ENCODE data around the gene SHISA6. TPM values are rescaled to one million over a fixed set of nuclear protein-coding genes. Genes with fewer than 3 reads are reported as not detected.

SHISA6 gene
- total RNA-seq, 4 donors from 2014 or later, result 0.14 to 4.2 (median 0.32) TPM; not detected in 1

- no peak overlapping the region for H3K27ac ChIP-seq
- no peaks in the 10 kb centered on the region for H3K4me1 ChIP-seq
- intact Hi-C loops (cut with DNase I; ENCODE audit: low total_unique reads) (no loop called here), in situ Hi-C loops (cut with MboI; ENCODE audit: low pct_ligation_motif_present in 1 of 4, low pct_unique_long_range_greater_than_20kb in 1 of 4, low sequenced_read_pairs in 3 of 4) (loop anchor here in 1 of 4 donors (10.0 kb wide), 1 partner anchor 61 kb away; no protein-coding TSS in a partner anchor)
- no peak for DNase-seq
- H3K4me3 ChIP-seq, result no peak overlapping the region
- WGBS, 2 donors (ENCODE audit: low coverage in 1 of 2), result 92% methylated on average over 1 of the region's 1 CpG; no CpG with 5 or more reads in 1 of the 2 donors
- TF ChIP-seq POLR2A (IDR thresholded peaks at IDR 0.05) (no peak), CTCF (IDR thresholded peaks at IDR 0.05) (no peak), EP300 (IDR thresholded peaks at IDR 0.05; ENCODE audit: low read depth) (no peak), POLR2AphosphoS5 (IDR thresholded peaks at IDR 0.05) (no peak)
- H3K36me3 ChIP-seq, result no peaks in the 10 kb centered on the region
- H3K27me3 ChIP-seq, result no peaks in the 10 kb centered on the region
- no peaks in the 10 kb centered on the region for H3K9me3 ChIP-seq
Measured at GRCh38 chr17:11554042-11554441, 313.0 kb downstream of the SHISA6 start.

GRCh38 chr17:11554542-11554941 lies 313.5 kb downstream of the SHISA6 start:
- Histone ChIP-seq H3K36me3 (no peaks in the 10 kb centered on the region), H3K4me3 (no peak overlapping the region), H3K4me1 (no peaks in the 10 kb centered on the region), H3K27me3 (no peaks in the 10 kb centered on the region), H3K9me3 (no peaks in the 10 kb centered on the region), H3K27ac (no peak overlapping the region)
- WGBS, 2 donors (ENCODE audit: low coverage in 1 of 2), result 84 to 87% methylated on average over 5 of the region's 5 CpGs
- TF ChIP-seq POLR2A (IDR thresholded peaks at IDR 0.05) (no peak), POLR2AphosphoS5 (IDR thresholded peaks at IDR 0.05) (no peak), CTCF (IDR thresholded peaks at IDR 0.05) (no peak), EP300 (IDR thresholded peaks at IDR 0.05; ENCODE audit: low read depth) (no peak)
- DNase-seq, result no peak
- intact Hi-C loops (cut with DNase I; ENCODE audit: low total_unique reads), result no loop called here
- in situ Hi-C loops (cut with MboI; ENCODE audit: low pct_ligation_motif_present in 1 of 4, low pct_unique_long_range_greater_than_20kb in 1 of 4, low sequenced_read_pairs in 3 of 4), result loop anchor here in 1 of 4 donors (10.0 kb wide), 1 partner anchor 60 kb away; no protein-coding TSS in a partner anchor

GRCh38 chr17:11555530-11555929 lies 314.5 kb downstream of the SHISA6 start:
- H3K27ac ChIP-seq, result no peak overlapping the region
- H3K27me3 ChIP-seq, result no peaks in the 10 kb centered on the region
- DNase-seq, result no peak
- no peaks in the 10 kb centered on the region for H3K36me3 ChIP-seq
- H3K4me3 ChIP-seq, result no peak overlapping the region
- in situ Hi-C loops (cut with MboI; ENCODE audit: low pct_ligation_motif_present in 1 of 4, low pct_unique_long_range_greater_than_20kb in 1 of 4, low sequenced_read_pairs in 3 of 4) (loop anchor here in 1 of 4 donors (10.0 kb wide), 1 partner anchor 59 kb away; no protein-coding TSS in a partner anchor), intact Hi-C loops (cut with DNase I; ENCODE audit: low total_unique reads) (no loop called here)
- H3K4me1 ChIP-seq, result no peaks in the 10 kb centered on the region
- no peak for TF ChIP-seq POLR2A (IDR thresholded peaks at IDR 0.05)
- TF ChIP-seq POLR2AphosphoS5 (IDR thresholded peaks at IDR 0.05), result no peak
- TF ChIP-seq EP300 (IDR thresholded peaks at IDR 0.05; ENCODE audit: low read depth), result no peak
- TF ChIP-seq CTCF (IDR thresholded peaks at IDR 0.05), result no peak
- H3K9me3 ChIP-seq, result no peaks in the 10 kb centered on the region
- 84 to 93% methylated on average over 3 to 6 of the region's 6 CpGs for WGBS, 2 donors (ENCODE audit: low coverage in 1 of 2)

- H3K9me3 ChIP-seq, result no peaks in the 10 kb centered on the region
- intact Hi-C loops (cut with DNase I; ENCODE audit: low total_unique reads), result no loop called here
- WGBS, 2 donors (ENCODE audit: low coverage in 1 of 2), result 94% methylated on average over 46 of the region's 46 CpGs; no CpG with 5 or more reads in 1 of the 2 donors
- no peaks in the 10 kb centered on the region for H3K27me3 ChIP-seq
- H3K27ac ChIP-seq, result no peak overlapping the region
- no peaks in the 10 kb centered on the region for H3K4me1 ChIP-seq
- no peak for DNase-seq
- TF ChIP-seq CTCF (IDR thresholded peaks at IDR 0.05) (no peak), EP300 (IDR thresholded peaks at IDR 0.05; ENCODE audit: low read depth) (no peak), POLR2A (IDR thresholded peaks at IDR 0.05) (no peak)
- in situ Hi-C loops (cut with MboI; ENCODE audit: low pct_ligation_motif_present in 1 of 4, low pct_unique_long_range_greater_than_20kb in 1 of 4, low sequenced_read_pairs in 3 of 4), result loop anchor here in 1 of 4 donors (10.0 kb wide), 1 partner anchor 57 kb away; no protein-coding TSS in a partner anchor
- H3K36me3 ChIP-seq, result no peaks in the 10 kb centered on the region
- no peak overlapping the region for H3K4me3 ChIP-seq
Measured at GRCh38 chr17:11557727-11558452, 316.9 kb downstream of the SHISA6 start.

Measured in transverse colon (tissue), 4 donors.